ENCODE data around the gene BCL11A.

DNA sequence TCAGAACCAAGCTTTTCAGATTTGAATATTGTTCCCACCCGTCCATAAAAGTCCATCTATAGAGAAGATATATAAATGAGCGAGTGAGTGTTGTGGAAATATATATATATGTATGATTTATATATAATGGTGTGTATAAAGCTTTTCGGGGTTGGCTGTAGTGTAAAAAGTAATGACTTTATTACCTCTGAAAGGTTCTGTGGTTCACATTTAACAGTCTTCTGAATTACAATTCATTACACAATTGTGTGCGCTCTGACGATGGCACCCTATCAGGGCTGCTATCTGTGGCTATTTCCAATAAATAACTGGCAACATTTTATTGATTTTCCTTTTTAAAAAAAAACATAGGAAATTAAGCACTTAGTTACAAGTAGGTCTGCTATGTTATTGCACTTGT lies 2.7 kb upstream of the BCL11A start:
- no peak for TF ChIP-seq CTCF (optimal IDR thresholded peaks at IDR 0.05 in 1 of 3, IDR thresholded peaks at IDR 0.05 in 1 of 3, conservative IDR thresholded peaks at IDR 0.05 in 1 of 3; ENCODE audit: extremely low read depth in 1 of 3, insufficient read depth in 2 of 3, low read length in 3 of 3)
- TF ChIP-seq EZH2 (IDR thresholded peaks at IDR 0.05; ENCODE audit: low read length), result no peak

All from keratinocyte (primary cell).